IMR-90 (cell line): ENCODE data around the gene UPK1A. TPM values are rescaled to one million over a fixed set of nuclear protein-coding genes. Genes with fewer than 3 reads are reported as not detected.

Source experiments
- ATAC-seq: fragments of 200-7000 bp; cut with Tn5 transposase; 2 replicates; pipeline ENCODE4 v1.9.1; 2020; ENCODE audit warnings: low read depth, mild to moderate bottlenecking, moderate library complexity
- BruUV-seq: library from RNA; stranded (reverse); fragments of 400-500 nt; replicated peaks from 2 replicates; lab custom pipeline; 2021; lab: Mats Ljungman, UMichigan
- CTCF ChIA-PET: fragments of 300-600 bp; formaldehyde crosslinking; extraction: SDS; loops from one replicate; lab custom pipeline; 2021; ENCODE audit warnings: antibody characterized with exemption; lab: Yijun Ruan, JAX
- POLR2A ChIA-PET: fragments of 300-600 bp; sonication (Branson Sonifier 250); formaldehyde crosslinking; loops from one replicate; lab custom pipeline; 2022; ENCODE audit warnings: antibody characterized with exemption; ENCODE audit not compliant: unreplicated experiment; lab: Charles Lee
- DNase-seq: peaks from one replicate; pipeline ENCODE4 v3.0.0; 2013
- H2AFZ ChIP-seq: replicated peaks from 2 replicates; pipeline ENCODE3; 2013; ENCODE audit warnings: low read length, mild to moderate bottlenecking; ENCODE audit not compliant: poor library complexity
- H2AK5ac ChIP-seq: 2 replicates; pipeline ENCODE4 v1.6.1; 2013; ENCODE audit warnings: low read depth, low read length, inconsistent platforms
- H2AK9ac ChIP-seq: replicated peaks from 2 replicates; pipeline ENCODE3; 2013; ENCODE audit warnings: mild to moderate bottlenecking, low read depth, low read length, moderate library complexity; ENCODE audit not compliant: poor library complexity
- H2BK120ac ChIP-seq: 2 replicates; pipeline ENCODE4 v1.6.1; 2013; ENCODE audit warnings: low read depth, low read length, inconsistent platforms
- H2BK15ac ChIP-seq: 3 replicates; pipeline ENCODE4 v1.6.1; 2013; ENCODE audit warnings: low read depth, low read length, inconsistent platforms
- H2BK20ac ChIP-seq: 2 replicates; pipeline ENCODE4 v1.6.1; 2013; ENCODE audit warnings: low read depth, mild to moderate bottlenecking, inconsistent platforms, low read length, moderate library complexity
- H2BK5ac ChIP-seq: 2 replicates; pipeline ENCODE4 v1.6.1; 2013; ENCODE audit warnings: mild to moderate bottlenecking, low read depth, low read length, inconsistent platforms; ENCODE audit not compliant: poor library complexity, severe bottlenecking
- H3K14ac ChIP-seq: replicated peaks from 2 replicates; pipeline ENCODE4 v1.6.1; 2013; ENCODE audit warnings: low read depth, low read length, inconsistent platforms
- H3K18ac ChIP-seq: 2 replicates; pipeline ENCODE4 v1.6.1; 2013; ENCODE audit warnings: low read depth, low read length, control low read depth
- H3K23ac ChIP-seq: 2 replicates; pipeline ENCODE4 v1.6.1; 2013; ENCODE audit warnings: low read depth, low read length, inconsistent platforms
- H3K27ac ChIP-seq: 2 replicates; pipeline ENCODE4 v1.5.1; 2013; ENCODE audit warnings: mild to moderate bottlenecking, control low read depth, low read length; ENCODE audit not compliant: insufficient read depth
- H3K27me3 ChIP-seq: 2 replicates; pipeline ENCODE4 v1.6.1; 2013; ENCODE audit warnings: low read length; ENCODE audit not compliant: control insufficient read depth, insufficient read depth
- H3K36me3 ChIP-seq: 2 replicates; pipeline ENCODE4 v1.6.1; 2013; ENCODE audit warnings: low read length, mixed read lengths; ENCODE audit not compliant: control insufficient read depth, insufficient read depth
- H3K4ac ChIP-seq: 2 replicates; pipeline ENCODE4 v1.6.1; 2013; ENCODE audit warnings: low read depth, low read length, inconsistent platforms
- H3K4me1 ChIP-seq: 2 replicates; pipeline ENCODE4 v1.6.1; 2013; ENCODE audit warnings: low read length, mixed read lengths; ENCODE audit not compliant: control insufficient read depth, insufficient read depth
- H3K4me2 ChIP-seq: 2 replicates; pipeline ENCODE4 v1.6.1; 2013; ENCODE audit warnings: low read depth, mild to moderate bottlenecking, control low read depth, low read length, moderate library complexity
- H3K4me3 ChIP-seq: 2 replicates; pipeline ENCODE4 v1.5.1; 2013; ENCODE audit warnings: low read depth, mild to moderate bottlenecking, control low read depth, low read length, moderate library complexity; ENCODE audit not compliant: insufficient read depth
- H3K56ac ChIP-seq: 2 replicates; pipeline ENCODE4 v1.6.1; 2013; ENCODE audit warnings: low read length, inconsistent platforms; ENCODE audit not compliant: insufficient read depth; ENCODE audit errors: extremely low read depth
- H3K79me1 ChIP-seq, 2 experiments: 2 replicates each; pipeline ENCODE4 v1.6.1; 2013; ENCODE audit warnings: low read length in 2 of 2, inconsistent platforms in 1 of 2, low read depth in 1 of 2
- H3K9ac ChIP-seq: 2 replicates; pipeline ENCODE4 v1.6.1; 2013; ENCODE audit warnings: low read depth, low read length, control low read depth
- H3K9me1 ChIP-seq: 2 replicates; pipeline ENCODE4 v1.6.1; 2013; ENCODE audit warnings: low read length, inconsistent platforms; ENCODE audit not compliant: insufficient read depth
- H3K9me3 ChIP-seq: 2 replicates; pipeline ENCODE4 v1.6.1; 2013; ENCODE audit warnings: low read length; ENCODE audit not compliant: control insufficient read depth, insufficient read depth
- H4K20me1 ChIP-seq: 2 replicates; pipeline ENCODE4 v1.6.1; 2013; ENCODE audit warnings: low read length, inconsistent platforms; ENCODE audit not compliant: insufficient read depth
- H4K5ac ChIP-seq: 2 replicates; pipeline ENCODE4 v1.6.1; 2013; ENCODE audit warnings: mild to moderate bottlenecking, low read depth, low read length, control low read depth
- H4K8ac ChIP-seq, 2 experiments: 2 replicates each; pipeline ENCODE4 v1.6.1; 2013; ENCODE audit warnings: low read depth in 2 of 2, low read length in 2 of 2, control low read depth in 1 of 2, inconsistent platforms in 1 of 2
- H4K91ac ChIP-seq: 2 replicates; pipeline ENCODE4 v1.6.1; 2013; ENCODE audit warnings: low read depth, low read length, inconsistent platforms; ENCODE audit not compliant: insufficient read depth
- MAFK ChIP-seq: IDR thresholded peaks from 2 replicates; pipeline ENCODE4 v1.6.1; 2012; ENCODE audit warnings: low read depth, low read length, improper control_type of control experiment
- MAZ ChIP-seq: IDR thresholded peaks from 2 replicates; pipeline ENCODE4 v1.6.1; 2012; ENCODE audit warnings: low read depth, mild to moderate bottlenecking, low read length, improper control_type of control experiment, moderate library complexity, borderline replicate concordance
- MXI1 ChIP-seq: IDR thresholded peaks from 2 replicates; pipeline ENCODE4 v1.6.1; 2012; ENCODE audit warnings: low read depth, mild to moderate bottlenecking, low read length, moderate library complexity, borderline replicate concordance
- RAD21 ChIP-seq: IDR thresholded peaks from 2 replicates; pipeline ENCODE4 v1.6.1; 2012; ENCODE audit warnings: low read length, improper control_type of control experiment
- RFX5 ChIP-seq: IDR thresholded peaks from 2 replicates; pipeline ENCODE4 v1.8.0; 2012; ENCODE audit warnings: low read depth, mild to moderate bottlenecking, low read length, moderate library complexity
- whole genome bisulfite sequencing, 2 experiments: methylation state at CpG; one replicate each; pipeline versions ENCODE4 v1.1.5 to v1.1.7; 2013; ENCODE audit warnings: missing lambda C conversion rate in 2 of 2; ENCODE audit not compliant: insufficient read length in 1 of 2; ENCODE audit errors: extremely low coverage in 2 of 2; 5-methylcytosine and 5-hydroxymethylcytosine counted together
- dilution Hi-C: fragments of 300-500 bp; cut with HindIII; formaldehyde crosslinking; loops from one replicate; pipeline ENCODE4 v1.14.3; 2018; ENCODE audit warnings: low sequenced_read_pairs; ENCODE audit not compliant: unreplicated experiment
- in situ Hi-C: fragments of 300-500 bp; cut with MboI; formaldehyde crosslinking; loops from 3 replicates; pipeline ENCODE4 v1.14.3; 2019; ENCODE audit warnings: low sequenced_read_pairs, inconsistent platforms, mixed read lengths
- intact Hi-C: fragments of 100-400 bp; cut with micrococcal nuclease; formaldehyde crosslinking; loops from 2 replicates; pipeline ENCODE4 v1.10.0; 2022
- polyA plus RNA-seq, 3 experiments: library from polyadenylated mRNA; depleted of rRNA; stranded (reverse); fragments of >200 nt; gene quantifications; 2 replicates each; pipeline ENCODE4 v1.2.3, GENCODE V29; 2012; ENCODE audit warnings: low replicate concordance in 1 of 3
- total RNA-seq: library from RNA; depleted of rRNA; stranded (reverse); fragments of >200 nt; gene quantifications from 2 replicates; pipeline ENCODE4 v1.2.3, GENCODE V29; 2012
- TF ChIP-seq, protein P1 (sequence below): fragments of 150-350 bp; IDR thresholded peaks from 2 replicates; pipeline ENCODE4 v1.6.1; 2017; ENCODE audit warnings: mild to moderate bottlenecking, antibody characterized with exemption, low read length, low read depth

Gene UPK1A
- total and polyA plus RNA-seq, 2 of the 4 experiments (the other 2 are of a cell fraction) = 0.21 TPM; not detected in 1

GRCh38 chr19:35717665-35718344, 51.5 kb downstream of the UPK1A start, which contains the start of gene KMT2B:
Gene KMT2B (plus strand): TSS chr19:35718003. CDS start chr19:35718019, 16 bp downstream.
- ATAC-seq (peak; percentile 74), DNase-seq (no peak)
- Histone ChIP-seq H4K91ac (no peak within 1 kb of the TSS; the same call in 1 of the 2 replicates), H2AFZ (peak within 1 kb of the TSS; percentile 99), H3K18ac (no peak within 1 kb of the TSS), H3K27me3 (no peaks in the 10 kb centered on the region), H2AK9ac (peak within 1 kb of the TSS; percentile 98), H3K4me1 (peaks cover 14% of the 10 kb centered on the region), H2BK15ac (no peak within 1 kb of the TSS), H2AK5ac (peak within 1 kb of the TSS; percentile 91), H3K4me3 (peak within 1 kb of the TSS; percentile 97), H3K36me3 (peaks cover 20% of the 10 kb centered on the region), H3K9me3 (no peaks in the 10 kb centered on the region), H2BK120ac (no peak within 1 kb of the TSS), H3K4me2 (peak within 1 kb of the TSS; percentile 91), H3K23ac (peak within 1 kb of the TSS; percentile 95), H3K9ac (peak within 1 kb of the TSS; percentile 94), H3K4ac (peak within 1 kb of the TSS; percentile 91), H3K14ac (peak within 1 kb of the TSS; percentile 96), H2BK5ac (peak within 1 kb of the TSS; percentile 71), H3K56ac (peak within 1 kb of the TSS; percentile 67), H3K27ac (peak within 1 kb of the TSS; percentile 89), H4K20me1 (peaks cover 18% of the 10 kb centered on the region), H4K5ac (peak within 1 kb of the TSS; percentile 37; the same call in 1 of the 2 replicates), H3K9me1 (no peaks in the 10 kb centered on the region; the same call in 1 of the 2 replicates), H2BK20ac (no peak within 1 kb of the TSS), H4K8ac (peak within 1 kb of the TSS; percentile 73 to 87; a peak in 3 of 4 replicates), H3K79me1 (peaks cover 4 to 45% of the 10 kb centered on the region in 2 experiments; a peak in 2 of 4 replicates)
- dilution Hi-C loops (no loop called here), in situ Hi-C loops (loop anchor here (5.0 kb wide), 1 partner anchor 171 kb away; the partner anchor contains the start of gene TMEM147), intact Hi-C loops (loop anchor here (1.0 to 2.0 kb wide), 5 partner anchors 25 to 213 kb away; partner anchors contain the start of genes PSENEN and U2AF1L4)
- TF ChIP-seq RAD21 (no peak), MAFK (no peak), RFX5 (no peak), MXI1 (peak; percentile 45; the same call in 1 of the 2 replicates), MAZ (peak; percentile 75; the same call in 1 of the 2 replicates)
- TF ChIP-seq, protein P1, sequence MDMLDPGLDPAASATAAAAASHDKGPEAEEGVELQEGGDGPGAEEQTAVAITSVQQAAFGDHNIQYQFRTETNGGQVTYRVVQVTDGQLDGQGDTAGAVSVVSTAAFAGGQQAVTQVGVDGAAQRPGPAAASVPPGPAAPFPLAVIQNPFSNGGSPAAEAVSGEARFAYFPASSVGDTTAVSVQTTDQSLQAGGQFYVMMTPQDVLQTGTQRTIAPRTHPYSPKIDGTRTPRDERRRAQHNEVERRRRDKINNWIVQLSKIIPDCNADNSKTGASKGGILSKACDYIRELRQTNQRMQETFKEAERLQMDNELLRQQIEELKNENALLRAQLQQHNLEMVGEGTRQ = 0 out of 2 replicates have a peak, but pooled peaks have one; percentile 2
- ChIA-PET POLR2A (no interaction called here), CTCF (no interaction called here)
- BruUV-seq = no TSS peak
- WGBS, 2 experiments = 0% methylated on average over 46 of the region's 109 CpGs; no CpG with 5 or more reads in 1 of the 2 experiments
